Peyer's patch (tissue), 4 donors: ENCODE results near the gene PPP3R1.

Experiments used
- POLR2A ChIP-seq, 2 donors: fragments of 450-650 bp; IDR thresholded peaks; one replicate each; pipeline ENCODE4 v1.5.1; 2017; ENCODE audit warnings: antibody characterized with exemption in 2 of 2, mild to moderate bottlenecking in 2 of 2, moderate library complexity in 2 of 2
- TF ChIP-seq, protein P1 (sequence below), 6 experiments: fragments of 450-650 bp in 4 of 6; fragments of 200-600 bp in 2 of 6; sonication (generic) in 1 of 6; IDR thresholded peaks; one replicate each; pipeline ENCODE4 v1.5.1; 2017 to 2019; ENCODE audit warnings: antibody characterized with exemption in 6 of 6, mild to moderate bottlenecking in 3 of 6, moderate library complexity in 1 of 6

- TF ChIP-seq, protein P1, sequence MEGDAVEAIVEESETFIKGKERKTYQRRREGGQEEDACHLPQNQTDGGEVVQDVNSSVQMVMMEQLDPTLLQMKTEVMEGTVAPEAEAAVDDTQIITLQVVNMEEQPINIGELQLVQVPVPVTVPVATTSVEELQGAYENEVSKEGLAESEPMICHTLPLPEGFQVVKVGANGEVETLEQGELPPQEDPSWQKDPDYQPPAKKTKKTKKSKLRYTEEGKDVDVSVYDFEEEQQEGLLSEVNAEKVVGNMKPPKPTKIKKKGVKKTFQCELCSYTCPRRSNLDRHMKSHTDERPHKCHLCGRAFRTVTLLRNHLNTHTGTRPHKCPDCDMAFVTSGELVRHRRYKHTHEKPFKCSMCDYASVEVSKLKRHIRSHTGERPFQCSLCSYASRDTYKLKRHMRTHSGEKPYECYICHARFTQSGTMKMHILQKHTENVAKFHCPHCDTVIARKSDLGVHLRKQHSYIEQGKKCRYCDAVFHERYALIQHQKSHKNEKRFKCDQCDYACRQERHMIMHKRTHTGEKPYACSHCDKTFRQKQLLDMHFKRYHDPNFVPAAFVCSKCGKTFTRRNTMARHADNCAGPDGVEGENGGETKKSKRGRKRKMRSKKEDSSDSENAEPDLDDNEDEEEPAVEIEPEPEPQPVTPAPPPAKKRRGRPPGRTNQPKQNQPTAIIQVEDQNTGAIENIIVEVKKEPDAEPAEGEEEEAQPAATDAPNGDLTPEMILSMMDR (IDR thresholded peaks at IDR 0.05): no peak
- no peak for TF ChIP-seq POLR2A (IDR thresholded peaks at IDR 0.05)
These were observed 80.6 kb downstream of the PPP3R1 start for GRCh38 chr2:68171684-68172083.
